GM21360 (cell line): ENCODE measurements around the gene RNF181.
"Not testable (repeated sequence)": the region's sequence is repeated elsewhere in the genome, so short reads cannot be mapped to it uniquely, and the experiment has no call there.

Source experiments
- ATAC-seq: cut with Tn5 transposase; IDR thresholded peaks from one replicate; pipeline ENCODE4 v1.9.1; 2021; ENCODE audit warnings: mild to moderate bottlenecking, moderate library complexity; ENCODE audit not compliant: unreplicated experiment

The RNF181 gene

DNA sequence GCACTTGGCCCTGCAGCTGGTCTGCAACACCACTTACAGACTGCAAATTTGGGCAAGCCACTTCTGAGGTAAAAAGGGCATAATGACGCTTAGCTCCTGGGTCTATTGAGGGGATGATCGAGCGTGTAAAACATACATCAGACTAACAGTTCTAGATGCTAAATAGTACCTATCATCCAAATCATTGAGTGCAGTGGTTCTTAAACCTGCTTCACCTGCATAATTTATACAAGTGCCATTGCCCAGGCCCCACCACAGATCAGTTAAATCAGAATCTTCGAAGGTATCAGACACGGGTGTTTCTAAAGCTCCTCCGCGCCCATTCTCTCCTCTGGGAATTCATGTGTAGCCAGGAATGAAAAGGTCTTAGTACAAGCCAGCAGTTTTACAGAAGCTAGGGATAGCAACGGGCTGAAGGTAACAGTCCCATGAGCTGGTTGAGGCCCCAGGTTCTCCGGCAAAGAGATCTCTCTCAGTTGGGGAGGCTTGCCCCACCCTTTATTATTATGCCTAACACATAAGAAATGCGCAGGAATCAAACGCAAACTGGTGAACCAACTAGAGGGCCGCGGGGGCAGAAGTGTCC is 737 bp upstream of the RNF181 start:
- peak; percentile 8 for ATAC-seq

DNA sequence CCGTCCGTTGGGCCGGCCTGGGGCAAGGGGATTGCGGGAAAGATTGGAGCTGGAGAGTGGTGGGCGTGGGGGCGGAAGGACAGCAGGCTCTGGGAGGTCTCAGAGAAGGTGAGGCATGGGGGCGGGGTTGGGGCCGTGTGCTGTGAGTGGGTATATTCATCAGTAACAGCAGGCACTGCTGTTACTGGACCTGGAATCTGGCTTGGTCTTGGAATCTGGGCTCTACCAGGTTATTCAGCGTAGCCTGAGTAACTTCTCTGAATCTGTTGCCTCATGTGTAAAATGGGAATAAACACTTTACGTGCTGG is 435 bp downstream of the RNF181 start:
- peak; percentile 3 for ATAC-seq

DNA sequence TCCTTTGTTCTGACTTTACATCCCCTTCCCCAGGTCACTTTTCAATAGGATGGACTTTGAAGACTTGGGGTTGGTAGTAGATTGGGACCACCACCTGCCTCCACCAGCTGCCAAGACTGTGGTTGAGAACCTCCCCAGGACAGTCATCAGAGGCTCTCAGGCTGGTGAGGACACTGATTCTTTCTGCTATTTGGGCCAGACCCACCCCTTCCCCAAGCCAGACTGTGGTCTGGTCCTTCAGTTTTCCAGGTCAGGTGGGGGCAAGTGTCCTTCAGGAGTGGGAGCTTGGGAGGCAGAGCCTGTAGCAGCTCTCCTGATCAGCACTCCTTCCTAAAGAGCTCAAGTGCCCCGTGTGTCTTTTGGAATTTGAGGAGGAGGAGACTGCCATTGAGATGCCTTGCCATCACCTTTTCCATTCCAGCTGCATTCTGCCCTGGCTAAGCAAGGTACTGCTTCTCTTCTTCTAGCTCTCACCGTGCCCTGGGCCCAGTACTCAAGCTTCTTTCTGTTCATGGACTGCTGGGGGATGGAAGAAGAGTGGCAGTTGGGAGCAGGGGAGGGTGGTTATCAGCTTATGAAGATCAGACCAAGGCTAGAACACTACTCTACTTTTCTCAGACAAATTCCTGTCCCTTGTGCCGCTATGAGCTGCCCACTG is 1.1 kb downstream of the RNF181 start:
- no peak for ATAC-seq

DNA sequence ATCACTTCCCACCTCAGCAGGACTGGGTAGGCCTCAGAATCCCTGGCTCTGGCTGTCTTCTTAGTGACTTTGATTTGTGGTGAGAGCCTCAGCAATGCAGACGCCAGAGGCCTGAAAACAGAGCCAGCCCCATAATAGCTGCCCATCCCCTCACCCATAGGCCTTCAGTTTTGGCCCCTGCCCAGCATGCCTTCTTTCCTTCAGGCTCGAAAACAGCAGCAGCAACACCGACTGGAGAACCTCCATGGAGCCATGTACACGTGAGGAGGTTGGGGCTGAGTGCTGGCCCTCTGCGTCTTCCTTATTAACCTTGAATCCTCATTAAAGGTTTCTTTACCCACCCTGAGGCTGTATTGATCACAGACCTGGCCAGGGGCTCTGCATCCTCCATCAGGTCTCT is 1.7 kb downstream of the RNF181 start:
- ATAC-seq = no peak

DNA sequence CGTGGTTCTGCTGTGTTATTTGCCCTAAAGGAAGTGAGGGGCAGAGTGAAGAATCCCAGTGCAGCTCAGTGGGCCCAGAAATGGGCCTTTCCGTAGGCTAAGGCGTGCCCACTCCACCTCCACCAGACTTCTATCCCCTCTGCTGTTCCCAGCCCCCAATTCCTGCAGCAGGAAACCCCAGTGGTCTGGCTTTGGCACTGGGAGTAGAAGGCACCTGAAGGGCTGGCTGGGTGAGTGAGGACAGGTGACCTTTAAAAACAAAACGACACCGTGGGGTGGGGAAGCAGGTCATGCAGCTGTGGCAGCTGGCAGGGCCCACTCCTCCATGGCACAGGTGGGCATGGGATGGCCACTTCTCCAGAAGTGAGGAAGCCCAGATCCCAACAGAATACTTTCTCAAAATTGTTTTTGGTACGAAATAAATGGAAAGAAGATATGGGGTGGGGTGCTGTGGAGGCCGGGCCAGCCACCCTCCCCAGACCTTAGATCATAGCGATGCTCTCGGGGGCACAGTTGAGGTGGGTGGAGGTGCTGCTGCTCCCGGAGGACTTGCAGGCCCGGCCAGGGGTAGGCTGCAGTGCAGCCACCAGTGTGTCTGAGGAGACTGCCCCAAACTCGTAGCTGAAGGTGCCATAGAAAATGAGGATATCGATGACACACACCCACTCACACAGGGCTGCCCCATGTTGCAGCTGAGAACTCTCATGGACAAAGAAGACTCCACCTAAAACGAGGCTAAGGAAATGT is 3.2 kb downstream of the RNF181 start:
- ATAC-seq = no peak

DNA sequence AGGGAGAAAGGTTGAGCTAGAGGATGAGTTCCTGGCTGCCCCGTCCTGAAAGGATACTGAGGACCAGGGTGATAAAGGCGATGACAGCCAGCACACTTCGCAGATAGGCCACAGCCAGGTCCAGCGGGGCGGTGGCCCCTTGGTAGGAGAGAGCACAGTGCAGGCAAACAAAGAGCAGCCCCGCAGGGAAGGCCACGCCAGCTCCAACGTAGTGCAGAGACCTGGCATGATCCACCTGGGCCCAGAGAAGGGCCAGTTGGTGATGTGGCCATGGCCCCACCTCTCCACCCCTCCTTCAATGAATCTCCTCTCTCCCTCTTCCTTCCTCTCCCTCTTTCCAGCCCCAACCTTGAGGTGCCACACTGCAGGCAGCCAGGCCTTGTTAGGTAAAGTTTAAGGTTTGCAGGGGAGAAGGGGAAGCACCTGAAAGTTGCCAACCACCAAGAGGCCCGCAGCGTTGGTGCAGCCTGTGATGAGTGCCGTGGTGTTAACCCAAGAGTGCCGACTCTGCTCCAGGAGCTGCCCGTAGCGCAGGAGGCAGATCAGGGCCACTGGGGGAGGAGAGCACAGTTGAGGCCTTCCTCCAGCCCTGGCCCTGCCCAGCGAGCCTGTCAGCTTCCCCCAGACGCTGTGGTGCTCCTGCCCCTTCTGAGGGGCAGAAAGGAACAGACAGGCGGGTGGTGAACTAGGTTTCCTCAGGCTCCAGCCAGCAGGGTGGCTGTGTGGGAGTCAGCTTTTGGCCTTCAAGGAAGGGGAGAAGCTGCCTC is 4.1 kb downstream of the RNF181 start:
- no peak for ATAC-seq

DNA sequence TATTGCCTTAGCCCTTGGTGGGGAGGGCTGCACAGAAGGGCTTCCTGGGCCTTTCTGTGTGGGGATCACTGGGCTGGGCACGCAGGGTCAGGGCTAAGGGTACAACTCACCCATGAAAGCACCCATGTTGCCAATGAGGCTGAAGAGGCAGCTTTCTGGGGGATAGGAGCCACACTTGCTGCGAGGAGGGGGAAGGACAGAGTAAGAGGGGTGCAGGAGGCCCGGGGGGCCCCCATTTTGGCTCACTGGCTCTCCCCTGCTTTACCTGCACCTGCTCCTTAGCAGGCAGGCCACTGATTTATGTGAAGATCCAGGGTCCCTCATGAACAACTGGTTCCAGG is 4.7 kb downstream of the RNF181 start:
- ATAC-seq = no peak

DNA sequence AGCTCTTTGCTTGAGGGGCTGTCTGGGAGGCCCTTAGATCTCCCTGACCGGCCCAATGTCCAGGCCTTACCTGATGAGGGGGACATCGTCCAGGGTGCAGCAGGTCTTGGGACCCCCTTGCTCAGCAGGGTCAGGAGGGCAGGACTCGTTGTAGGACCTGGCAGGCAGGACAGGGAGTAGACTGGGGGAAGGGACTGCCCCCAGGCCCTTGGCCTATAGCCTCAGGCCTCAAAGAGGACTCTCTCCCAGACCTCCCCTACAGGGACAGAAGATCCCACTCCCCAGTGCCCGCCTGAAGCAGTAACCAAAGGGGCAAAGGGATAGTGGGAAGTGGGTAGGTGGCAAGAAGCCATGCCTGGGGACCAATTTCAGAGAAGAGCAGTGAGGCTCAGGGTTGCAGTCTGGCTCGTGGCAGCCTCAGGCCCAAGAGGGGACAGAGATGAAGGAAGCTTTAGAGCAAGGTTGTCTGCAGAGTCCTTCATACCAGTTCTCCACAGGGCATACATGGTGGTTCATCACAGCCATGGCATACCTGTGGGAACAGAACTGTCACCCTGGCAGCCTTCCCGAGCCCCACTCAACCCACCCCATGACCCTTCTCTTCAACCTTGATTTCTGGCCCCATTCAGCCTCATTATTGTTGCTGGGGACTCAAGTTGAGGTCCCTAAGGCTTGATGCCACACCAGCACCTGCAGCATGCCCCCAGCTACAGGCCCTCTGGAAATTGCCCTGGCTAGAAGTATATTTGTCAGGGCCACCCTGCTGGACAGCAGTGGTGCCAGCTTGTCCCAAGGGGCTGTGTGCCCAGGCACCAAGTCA is 5.6 kb downstream of the RNF181 start:
- ATAC-seq = no peak

DNA sequence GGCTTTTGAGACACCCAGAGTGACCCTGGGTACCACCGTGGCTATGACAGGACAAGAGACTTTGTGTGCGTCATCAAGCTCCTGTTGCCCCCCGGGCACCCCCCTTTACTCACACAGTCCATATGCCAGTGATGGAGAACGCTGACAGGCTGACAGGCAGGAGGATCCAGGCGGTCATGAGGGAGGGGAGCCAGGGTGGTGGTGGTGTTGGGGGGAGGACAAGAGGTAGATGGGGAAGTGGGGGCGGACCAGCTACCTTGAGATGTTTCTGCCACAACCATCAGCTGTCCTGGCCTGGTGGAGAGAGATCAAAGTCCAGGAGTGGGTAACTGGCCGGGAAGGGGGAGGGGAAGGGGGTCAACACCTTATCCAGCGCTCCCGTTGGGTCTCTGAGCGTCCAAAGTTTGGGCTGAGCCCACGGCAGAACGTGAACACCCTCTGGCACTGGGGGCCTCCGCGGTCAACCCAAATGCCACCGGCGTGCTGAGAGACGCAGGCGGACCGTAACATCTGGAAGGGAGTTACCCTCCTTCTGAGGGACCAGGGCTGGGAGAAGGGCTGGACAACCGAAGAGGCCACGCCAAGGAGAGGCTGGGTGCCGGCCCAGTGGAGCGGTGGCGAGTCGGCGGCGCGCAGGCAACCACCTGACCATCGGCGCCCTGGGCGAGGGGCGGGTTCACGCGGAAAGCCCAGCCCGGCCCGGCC is 6.4 kb downstream of the RNF181 start:
- peak; percentile 27 for ATAC-seq

DNA sequence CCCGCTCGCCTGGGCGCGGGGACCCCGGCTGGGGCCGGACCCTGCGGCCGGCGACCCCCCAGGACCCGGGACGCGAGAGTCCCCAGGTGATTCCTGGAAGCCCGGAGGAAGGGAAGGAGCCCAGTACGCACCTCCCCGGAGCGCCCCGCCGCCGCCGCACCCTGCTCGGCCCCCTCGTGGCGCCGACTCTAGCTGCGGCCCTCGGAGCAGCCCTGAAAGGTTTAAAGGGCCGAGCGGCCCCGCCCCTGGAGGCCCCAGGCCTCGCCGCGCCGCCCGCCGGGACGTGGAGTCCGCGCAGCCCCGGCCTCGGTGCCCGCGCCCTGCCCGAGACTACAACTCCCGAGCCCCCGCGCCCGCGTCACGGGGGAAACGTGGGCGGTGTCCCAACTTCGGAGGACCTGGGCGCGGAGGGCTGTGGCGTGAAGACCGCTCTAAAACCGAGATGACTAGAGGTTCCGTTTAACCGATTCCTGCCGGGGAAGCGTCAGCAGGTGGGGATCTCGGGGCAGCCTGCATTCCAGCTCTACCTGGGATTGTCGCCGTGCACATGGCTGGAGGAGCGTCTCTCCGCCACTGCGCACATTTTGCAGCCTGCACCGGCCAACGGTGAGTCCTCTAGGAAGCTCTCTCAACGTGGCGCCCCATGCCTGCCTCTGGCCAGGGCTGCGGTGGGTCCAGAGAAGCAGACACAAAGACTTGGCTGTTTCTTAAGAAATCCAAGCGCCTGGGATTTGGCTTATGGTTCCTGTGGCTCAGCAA is 7.1 kb downstream of the RNF181 start, which contains the start of gene TMEM150A:
TMEM150A (minus strand) TSS at position 223 of the 759 bp plus-strand sequence. CDS start 750 bp downstream, outside the sequence.
- ATAC-seq = peak; percentile 93

DNA sequence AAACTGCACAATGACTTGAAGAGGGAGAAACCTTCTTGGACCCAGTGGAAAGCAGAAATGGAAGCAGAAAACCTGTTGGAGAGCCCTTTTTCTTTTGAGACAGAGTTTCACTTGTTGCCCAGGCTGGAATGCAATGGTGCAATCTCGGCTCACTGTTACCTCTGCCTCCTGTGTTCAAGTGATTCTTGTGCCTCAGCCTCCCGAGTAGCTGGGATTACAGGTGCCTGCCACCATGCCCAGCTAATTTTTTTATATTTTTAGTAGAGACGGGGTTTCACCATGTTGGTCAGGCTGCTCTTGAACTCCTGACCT is 8.5 kb downstream of the RNF181 start:
- ATAC-seq = not testable (repeated sequence)

DNA sequence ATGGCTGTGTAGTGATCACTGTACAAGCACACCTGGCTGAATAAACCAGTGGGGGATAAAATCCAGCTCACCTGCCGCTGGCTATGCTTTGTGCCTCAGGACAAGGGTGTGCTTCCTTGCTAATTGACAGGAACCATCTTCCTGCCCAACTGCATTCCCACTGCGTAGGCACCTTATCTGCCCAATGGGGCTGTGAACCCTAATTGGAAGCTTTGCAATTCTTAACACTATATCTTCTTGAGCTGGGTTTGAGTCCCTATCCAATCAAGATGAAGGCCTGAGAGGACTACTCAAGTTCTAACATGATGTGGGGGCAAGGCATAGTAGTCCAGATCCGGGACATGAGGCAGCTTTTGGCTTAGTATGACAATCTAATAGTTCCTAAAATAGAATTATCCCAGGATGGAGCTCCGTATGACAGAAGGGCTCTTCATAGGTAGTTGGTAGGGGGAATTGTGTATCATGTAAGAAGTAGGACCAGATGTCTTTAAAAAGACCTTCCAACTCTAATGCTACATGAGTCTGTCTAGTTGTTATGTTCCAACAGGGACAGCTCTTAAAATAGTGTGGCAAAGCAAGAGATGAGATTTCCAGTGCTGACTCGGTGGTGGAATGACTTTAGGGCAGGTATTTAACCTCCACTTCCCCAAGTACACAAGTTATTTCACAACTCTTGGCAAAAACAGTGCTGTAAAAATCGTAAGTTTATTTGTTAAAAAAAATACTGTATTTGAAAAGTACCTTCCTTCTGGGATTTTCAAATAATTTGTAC is 9.2 kb downstream of the RNF181 start:
- no peak for ATAC-seq

DNA sequence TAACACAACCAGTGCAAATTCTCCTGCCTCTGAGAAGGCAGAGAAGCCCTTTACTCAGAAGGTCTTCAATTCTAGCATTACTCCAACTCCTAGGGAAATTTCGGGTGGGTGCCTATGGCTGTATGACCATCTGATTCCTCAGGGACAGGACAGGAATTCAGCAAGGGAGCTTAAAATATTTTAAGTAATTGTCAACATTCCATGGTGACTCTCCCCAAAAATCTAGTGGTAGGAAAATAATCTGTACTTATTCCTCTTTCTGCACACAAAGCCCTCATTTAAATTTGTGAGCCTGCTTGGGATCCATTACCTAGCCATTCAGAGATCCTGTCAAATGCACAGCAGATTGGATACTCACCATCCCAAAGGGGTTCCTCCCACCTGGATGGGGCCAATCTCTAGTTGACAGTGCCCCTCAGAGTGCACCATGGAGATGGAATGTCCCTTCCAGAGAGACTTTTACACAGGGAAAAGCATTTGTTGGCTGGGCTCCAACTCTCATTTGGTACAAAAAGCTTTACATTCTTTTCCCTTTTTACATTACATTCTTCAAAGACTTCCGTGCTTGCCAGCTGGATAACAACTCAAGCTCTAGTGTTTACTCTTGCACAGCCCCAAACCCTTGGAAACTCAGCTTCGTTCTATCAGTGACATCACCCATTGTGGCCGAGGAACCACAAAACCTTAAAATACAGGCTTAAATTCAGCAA is 10.0 kb downstream of the RNF181 start:
- ATAC-seq = no peak

DNA sequence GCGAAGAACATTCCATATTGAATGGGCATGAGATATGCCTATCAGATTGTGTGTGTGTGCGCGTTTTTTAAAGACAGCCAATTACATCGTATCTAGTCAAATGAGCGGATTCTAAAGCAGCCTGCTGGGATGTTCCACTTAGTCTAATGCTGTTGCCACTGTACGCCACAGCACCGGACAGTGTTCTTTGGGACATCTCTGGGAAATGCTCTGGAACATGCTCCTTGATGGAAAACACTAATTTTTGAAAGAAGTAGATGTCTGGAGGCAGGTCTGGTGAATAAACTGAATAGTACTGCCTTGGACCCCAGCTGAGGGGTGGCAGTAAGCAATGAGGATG is 10.5 kb downstream of the RNF181 start:
- ATAC-seq = no peak

DNA sequence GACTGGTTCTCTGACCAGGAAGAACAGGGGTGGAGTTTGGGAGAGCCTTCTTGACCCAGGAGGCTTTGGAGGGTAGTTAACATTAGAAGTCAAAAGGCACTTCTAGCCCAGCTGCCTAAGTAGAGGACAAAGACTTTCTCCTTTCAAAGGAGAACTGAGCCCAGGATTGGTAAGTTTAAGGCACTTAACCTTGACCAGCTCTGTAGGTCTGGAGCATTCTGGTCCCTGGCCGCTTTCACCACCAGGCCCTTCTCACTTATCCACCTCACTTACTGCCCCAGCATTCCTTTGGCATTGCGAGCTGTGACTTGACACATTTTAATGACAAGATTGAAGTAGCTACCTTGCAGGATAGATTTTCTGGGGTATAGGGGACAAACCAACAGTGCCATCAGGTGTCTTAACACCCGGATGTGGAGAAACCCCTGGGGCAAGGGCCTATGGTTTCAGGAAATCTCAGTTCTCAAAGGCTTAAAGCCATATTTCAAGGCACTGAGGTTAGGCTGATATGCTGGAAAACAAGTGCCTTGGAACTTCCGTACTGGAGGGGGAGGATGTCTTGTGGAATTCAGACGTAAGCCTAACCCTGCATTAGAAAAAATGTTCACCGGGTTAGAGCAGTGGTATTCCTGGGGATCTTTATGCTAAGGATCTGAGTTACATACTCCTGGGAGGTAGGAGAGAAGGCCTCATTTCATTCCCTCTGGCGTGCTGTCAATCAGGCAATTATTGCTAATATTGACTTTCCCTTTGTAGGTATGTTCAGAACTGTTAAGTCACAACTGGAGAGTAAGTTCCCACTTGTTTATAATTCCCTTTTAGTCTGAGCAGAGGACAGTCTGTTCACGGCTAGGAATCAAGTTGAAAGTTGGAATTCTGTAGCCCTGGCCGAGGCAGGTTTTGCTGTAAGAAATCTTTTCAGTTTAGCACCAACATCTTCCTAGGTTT is 12.0 kb downstream of the RNF181 start:
- no peak for ATAC-seq

DNA sequence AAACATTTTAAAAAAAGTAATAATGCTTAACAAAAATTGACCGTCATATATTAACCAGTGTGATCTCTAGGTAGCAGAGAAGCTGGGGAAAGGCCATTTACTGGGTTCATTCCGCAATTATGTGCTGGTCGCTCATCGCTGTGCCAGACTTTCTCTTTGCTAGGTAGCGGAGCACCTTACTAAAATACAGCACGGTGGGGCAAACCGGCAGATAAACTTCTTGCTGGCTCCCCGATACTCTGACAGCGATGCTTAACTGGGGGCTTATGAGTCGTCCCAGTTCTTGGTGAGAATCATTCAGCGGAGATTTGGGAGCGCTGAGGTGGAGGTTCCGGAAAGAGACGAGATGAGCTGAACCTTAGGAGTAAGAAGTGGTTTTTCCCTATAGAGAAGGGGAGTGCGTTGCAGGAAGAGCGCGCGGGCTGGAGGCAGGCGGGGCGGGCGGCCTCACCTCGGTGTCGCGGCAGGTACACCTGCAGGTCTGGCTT is 15.7 kb downstream of the RNF181 start:
- no peak for ATAC-seq
